Aorta (tissue), 5 donors: ENCODE results near the gene BMERB1. TPM values are rescaled to one million over a fixed set of nuclear protein-coding genes. Genes with fewer than 3 reads are reported as not detected.
"Not testable (repeated sequence)": the region's sequence is repeated elsewhere in the genome, so short reads cannot be mapped to it uniquely, and the experiment has no call there.

Source experiments
- ATAC-seq: fragments of 200-7000 bp; cut with Tn5 transposase; one replicate; pipeline ENCODE4 v1.9.1; 2022; ENCODE audit warnings: moderate library complexity; ENCODE audit not compliant: low FRiP score
- DNase-seq, 2 donors: peaks; one replicate each; pipeline ENCODE4 v3.0.0-alpha.2; 2020
- H3K27ac ChIP-seq, 2 donors: one replicate each; pipeline ENCODE4 v1.5.1; 2013; ENCODE audit warnings: low read length in 2 of 2, mild to moderate bottlenecking in 2 of 2, moderate library complexity in 2 of 2, control low read depth in 1 of 2, inconsistent platforms in 1 of 2, low read depth in 1 of 2
- H3K27me3 ChIP-seq, 2 donors: one replicate each; pipeline ENCODE4 v1.6.1; 2013; ENCODE audit warnings: control low read depth in 1 of 2, low read length in 1 of 2, mild to moderate bottlenecking in 1 of 2, moderate library complexity in 1 of 2; ENCODE audit not compliant: insufficient read depth in 2 of 2, control insufficient read depth in 1 of 2
- H3K36me3 ChIP-seq, 2 donors: one replicate each; pipeline ENCODE4 v1.6.1; 2013; ENCODE audit warnings: control low read depth in 1 of 2, low read length in 1 of 2, mild to moderate bottlenecking in 1 of 2; ENCODE audit not compliant: insufficient read depth in 2 of 2, control insufficient read depth in 1 of 2
- H3K4me1 ChIP-seq, 2 donors: one replicate each; pipeline ENCODE4 v1.6.1; 2013; ENCODE audit warnings: low read length in 2 of 2, control low read depth in 1 of 2, mild to moderate bottlenecking in 1 of 2, moderate library complexity in 1 of 2; ENCODE audit not compliant: insufficient read depth in 2 of 2, control insufficient read depth in 1 of 2
- H3K4me3 ChIP-seq, 2 donors: one replicate each; pipeline ENCODE4 v1.5.1; 2013; ENCODE audit warnings: low read length in 2 of 2, control low read depth in 1 of 2, mild to moderate bottlenecking in 1 of 2
- H3K9me3 ChIP-seq: one replicate; pipeline ENCODE4 v1.6.1; 2013; ENCODE audit warnings: mild to moderate bottlenecking, low read length; ENCODE audit not compliant: control insufficient read depth
- WGBS, 2 donors: extraction: QIAGEN DNeasy Blood & Tissue Kit; methylation state at CpG; one replicate each; pipeline ENCODE4 v1.1.7; 2013; 5-methylcytosine and 5-hydroxymethylcytosine counted together
- intact Hi-C, 2 donors: fragments of 100-400 bp; cut with DNase I; formaldehyde crosslinking; loops; one replicate each; pipeline versions ENCODE4 v1.14.2 to v1.15.0; 2022
- polyA plus RNA-seq, 2 donors: library from polyadenylated mRNA; stranded (reverse); fragments of 200-250 nt; gene quantifications; one replicate each; pipeline ENCODE4 v1.2.3, GENCODE V29; 2013
- total RNA-seq, 2 donors: library from RNA; stranded (reverse); fragmentation: NEBNext Ultra II Directional; extraction: Animal tissue kit (Norgen Biotek cat#: 25700); gene quantifications; one replicate each; pipeline ENCODE4 v1.2.1, GENCODE V29; 2021
- donor health status: healthy with polysubstance abuse.
- donor health status: Bipolar disorder and iron deficiency.
- donor health status: DM: no; HTN: no; CAD: no.
- donor health status: DM: no; HTN: no; CAD: no.
- donor health status: DM: yes; HTN: yes; CAD: no.

The BMERB1 gene
- total and polyA plus RNA-seq, 4 donors: 52.2 to 76.7 (median 71.1) TPM

GRCh38 chr16:15398618-15399316, 35.6 kb upstream of the BMERB1 start:
- H3K36me3 ChIP-seq: no peaks in the 10 kb centered on the region
- no peak overlapping the region for H3K4me3 ChIP-seq
- WGBS, 2 donors: 82 to 93% methylated on average over 14 of the region's 14 CpGs
- intact Hi-C loops: no loop called here
- ATAC-seq (no peak), DNase-seq (no peak)
- H3K9me3 ChIP-seq: no peaks in the 10 kb centered on the region
- no peaks in the 10 kb centered on the region for H3K4me1 ChIP-seq
- no peaks in the 10 kb centered on the region for H3K27me3 ChIP-seq
- no peak overlapping the region for H3K27ac ChIP-seq

- Histone ChIP-seq H3K4me3 (no peak overlapping the region), H3K27ac (no peak overlapping the region), H3K4me1 (no peaks in the 10 kb centered on the region), H3K27me3 (no peaks in the 10 kb centered on the region), H3K9me3 (no peaks in the 10 kb centered on the region), H3K36me3 (no peaks in the 10 kb centered on the region)
- intact Hi-C loops: no loop called here
- DNase-seq (no peak), ATAC-seq (no peak)
- WGBS, 2 donors: 88 to 91% methylated on average over 3 of the region's 3 CpGs
Observed at GRCh38 chr16:15399317-15399716, 35.1 kb upstream of the BMERB1 start.

GRCh38 chr16:15400314-15400713, 34.1 kb upstream of the BMERB1 start:
- H3K27me3 ChIP-seq, ATAC-seq, H3K36me3 ChIP-seq, intact Hi-C loops, H3K27ac ChIP-seq, H3K9me3 ChIP-seq, H3K4me1 ChIP-seq, DNase-seq, H3K4me3 ChIP-seq: not testable (repeated sequence)
- WGBS, 2 donors: 90 to 94% methylated on average over 6 of the region's 6 CpGs

GRCh38 chr16:15401972-15402371, 32.4 kb upstream of the BMERB1 start:
- Histone ChIP-seq H3K4me1 (no peaks in the 10 kb centered on the region), H3K9me3 (no peaks in the 10 kb centered on the region), H3K4me3 (no peak overlapping the region), H3K27me3 (no peaks in the 10 kb centered on the region), H3K36me3 (no peaks in the 10 kb centered on the region), H3K27ac (no peak overlapping the region)
- 96 to 97% methylated on average over 3 of the region's 3 CpGs for WGBS, 2 donors
- DNase-seq (no peak), ATAC-seq (no peak)
- intact Hi-C loops: no loop called here

- Histone ChIP-seq H3K4me1 (no peaks in the 10 kb centered on the region), H3K27ac (no peak overlapping the region), H3K36me3 (no peaks in the 10 kb centered on the region), H3K27me3 (no peaks in the 10 kb centered on the region), H3K4me3 (no peak overlapping the region), H3K9me3 (no peaks in the 10 kb centered on the region)
- intact Hi-C loops: no loop called here
- DNase-seq: no peak
- ATAC-seq: no peak
- WGBS, 2 donors: 97 to 98% methylated on average over 9 of the region's 9 CpGs
Observed at GRCh38 chr16:15403392-15403995, 30.9 kb upstream of the BMERB1 start.

- H3K4me1 ChIP-seq, DNase-seq, H3K4me3 ChIP-seq, ATAC-seq, intact Hi-C loops, H3K27me3 ChIP-seq, H3K9me3 ChIP-seq, H3K36me3 ChIP-seq, H3K27ac ChIP-seq: not testable (repeated sequence)
- 96 to 98% methylated on average over 3 of the region's 3 CpGs for WGBS, 2 donors
Observed at GRCh38 chr16:15404091-15404490, 30.3 kb upstream of the BMERB1 start.

GRCh38 chr16:15404792-15405191, 29.6 kb upstream of the BMERB1 start:
- Histone ChIP-seq H3K4me3 (no peak overlapping the region), H3K9me3 (no peaks in the 10 kb centered on the region), H3K36me3 (no peaks in the 10 kb centered on the region), H3K27ac (no peak overlapping the region), H3K27me3 (no peaks in the 10 kb centered on the region), H3K4me1 (no peaks in the 10 kb centered on the region)
- intact Hi-C loops: no loop called here
- 72 to 88% methylated on average over 4 of the region's 4 CpGs for WGBS, 2 donors
- no peak for DNase-seq
- ATAC-seq: no peak

- not testable (repeated sequence) for H3K4me1 ChIP-seq
Observed at GRCh38 chr16:15407756-15408155, 26.6 kb upstream of the BMERB1 start.

GRCh38 chr16:15409476-15409875, 24.9 kb upstream of the BMERB1 start:
- H3K4me1 ChIP-seq, H3K4me3 ChIP-seq, H3K36me3 ChIP-seq, H3K27me3 ChIP-seq, H3K9me3 ChIP-seq, ATAC-seq, intact Hi-C loops, DNase-seq, H3K27ac ChIP-seq: not testable (repeated sequence)
- 95 to 97% methylated on average over 6 of the region's 6 CpGs for WGBS, 2 donors

More at GRCh38 chr16:15407756-15408155, 26.6 kb upstream of the BMERB1 start:
- H3K27ac ChIP-seq, DNase-seq, H3K9me3 ChIP-seq, H3K27me3 ChIP-seq, H3K4me3 ChIP-seq, ATAC-seq, H3K36me3 ChIP-seq, intact Hi-C loops: not testable (repeated sequence)
- WGBS, 2 donors: 77 to 84% methylated on average over 4 of the region's 4 CpGs
